ENCODE results near the gene CFH.

CFH gene

DNA sequence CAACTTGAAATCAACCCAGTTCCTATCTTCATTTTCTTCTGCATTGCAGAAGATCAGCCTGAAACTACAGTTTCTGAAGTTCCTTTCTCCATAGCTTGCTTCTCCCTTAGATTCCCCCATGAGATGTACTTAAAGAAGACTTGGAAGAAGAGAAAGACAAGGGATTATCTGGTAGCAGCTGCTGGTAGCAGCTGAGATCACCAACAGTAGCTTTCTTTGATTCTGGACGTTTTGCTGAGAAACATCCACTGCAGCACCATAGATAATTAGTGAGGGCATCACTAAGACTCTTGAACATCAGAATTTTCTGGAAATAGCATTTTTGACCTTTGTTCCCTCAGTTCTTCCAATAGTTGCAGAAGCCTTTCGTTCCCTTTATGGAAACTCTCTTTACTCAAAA, 122.3 kb downstream of the CFH start:
- H3K27ac ChIP-seq (ENCODE audit: low read depth, low read length): no peak overlapping the region
- H3K9ac ChIP-seq (ENCODE audit: low read length): no peak overlapping the region
- TF ChIP-seq EZH2phosphoT487 (conservative IDR thresholded peaks at IDR 0.05; ENCODE audit: low read length): no peak
- TF ChIP-seq, protein P1, sequence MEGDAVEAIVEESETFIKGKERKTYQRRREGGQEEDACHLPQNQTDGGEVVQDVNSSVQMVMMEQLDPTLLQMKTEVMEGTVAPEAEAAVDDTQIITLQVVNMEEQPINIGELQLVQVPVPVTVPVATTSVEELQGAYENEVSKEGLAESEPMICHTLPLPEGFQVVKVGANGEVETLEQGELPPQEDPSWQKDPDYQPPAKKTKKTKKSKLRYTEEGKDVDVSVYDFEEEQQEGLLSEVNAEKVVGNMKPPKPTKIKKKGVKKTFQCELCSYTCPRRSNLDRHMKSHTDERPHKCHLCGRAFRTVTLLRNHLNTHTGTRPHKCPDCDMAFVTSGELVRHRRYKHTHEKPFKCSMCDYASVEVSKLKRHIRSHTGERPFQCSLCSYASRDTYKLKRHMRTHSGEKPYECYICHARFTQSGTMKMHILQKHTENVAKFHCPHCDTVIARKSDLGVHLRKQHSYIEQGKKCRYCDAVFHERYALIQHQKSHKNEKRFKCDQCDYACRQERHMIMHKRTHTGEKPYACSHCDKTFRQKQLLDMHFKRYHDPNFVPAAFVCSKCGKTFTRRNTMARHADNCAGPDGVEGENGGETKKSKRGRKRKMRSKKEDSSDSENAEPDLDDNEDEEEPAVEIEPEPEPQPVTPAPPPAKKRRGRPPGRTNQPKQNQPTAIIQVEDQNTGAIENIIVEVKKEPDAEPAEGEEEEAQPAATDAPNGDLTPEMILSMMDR (IDR thresholded peaks at IDR 0.05; ENCODE audit: insufficient read depth, low read length, poor library complexity, severe bottlenecking): no peak
- no peaks in the 10 kb centered on the region for H4K20me1 ChIP-seq (ENCODE audit: low read depth, low read length)
- no peaks in the 10 kb centered on the region for H3F3A ChIP-seq (ENCODE audit: insufficient read depth)
- H2AFZ ChIP-seq (ENCODE audit: low read depth, low read length, severe bottlenecking): no peak overlapping the region
- H3K79me2 ChIP-seq (ENCODE audit: insufficient read depth, low read length): no peaks in the 10 kb centered on the region
- H3K4me3 ChIP-seq (ENCODE audit: insufficient read depth, low read length, poor library complexity, severe bottlenecking): no peak overlapping the region
- no peak overlapping the region for H3K4me2 ChIP-seq (ENCODE audit: low read depth, low read length, poor library complexity, severe bottlenecking)
- H3K27me3 ChIP-seq (ENCODE audit: low read length): no peaks in the 10 kb centered on the region
- no peaks in the 10 kb centered on the region for H3K36me3 ChIP-seq (ENCODE audit: low read length)
- no peaks in the 10 kb centered on the region for H3K9me3 ChIP-seq (ENCODE audit: insufficient read depth, low read length)
- no peaks in the 10 kb centered on the region for H3K9me2 ChIP-seq (replicated peaks; ENCODE audit: insufficient read depth, low read length)

- Histone ChIP-seq H3K27me3 (ENCODE audit: low read length) (no peaks in the 10 kb centered on the region), H3K36me3 (ENCODE audit: low read length) (no peaks in the 10 kb centered on the region), H3K4me2 (ENCODE audit: low read depth, low read length, poor library complexity, severe bottlenecking) (no peak within 1 kb of the TSS), H3K9me2 (replicated peaks; ENCODE audit: insufficient read depth, low read length) (no peaks in the 10 kb centered on the region), H3K79me2 (ENCODE audit: insufficient read depth, low read length) (no peaks in the 10 kb centered on the region), H3K9ac (ENCODE audit: low read length) (no peak within 1 kb of the TSS), H3K4me3 (ENCODE audit: insufficient read depth, low read length, poor library complexity, severe bottlenecking) (no peak within 1 kb of the TSS), H3K9me3 (ENCODE audit: insufficient read depth, low read length) (no peaks in the 10 kb centered on the region), H4K20me1 (ENCODE audit: low read depth, low read length) (no peaks in the 10 kb centered on the region), H3K27ac (ENCODE audit: low read depth, low read length) (no peak within 1 kb of the TSS), H2AFZ (ENCODE audit: low read depth, low read length, severe bottlenecking) (no peak within 1 kb of the TSS), H3F3A (ENCODE audit: insufficient read depth) (no peaks in the 10 kb centered on the region)
- TF ChIP-seq EZH2phosphoT487 (conservative IDR thresholded peaks at IDR 0.05; ENCODE audit: low read length): no peak
- TF ChIP-seq, protein P1 (IDR thresholded peaks at IDR 0.05; ENCODE audit: insufficient read depth, low read length, poor library complexity, severe bottlenecking): no peak
These were observed 122.8 kb downstream of the CFH start, which contains the start of gene CFHR3 for GRCh38 chr1:196774603-196775002. TSS of gene CFHR3 (plus strand) at chr1:196774840. CDS start at chr1:196774887, 47 bp downstream.

DNA sequence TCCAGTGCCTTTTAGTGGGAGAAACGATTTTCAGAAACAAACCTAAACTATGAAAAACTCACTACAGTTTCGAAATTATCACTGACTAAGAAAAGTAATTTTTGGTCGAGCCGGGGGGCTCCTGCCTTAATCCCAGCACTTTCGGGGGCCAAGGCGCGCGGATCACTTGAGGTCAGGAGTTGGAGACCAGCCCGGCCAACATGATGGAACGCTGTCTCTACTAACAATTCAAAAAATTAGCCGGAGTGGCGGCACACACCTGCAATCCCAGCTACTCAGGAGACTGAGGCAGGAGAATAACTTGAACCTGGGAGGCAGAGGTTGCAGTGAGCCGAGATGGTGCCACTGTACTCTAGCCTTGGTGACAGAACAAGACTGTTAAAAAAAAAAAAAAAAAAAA, 125.8 kb downstream of the CFH start:
- Histone ChIP-seq H3K36me3 (ENCODE audit: low read length) (no peaks in the 10 kb centered on the region), H2AFZ (ENCODE audit: low read depth, low read length, severe bottlenecking) (no peak overlapping the region), H3K9me3 (ENCODE audit: insufficient read depth, low read length) (no peaks in the 10 kb centered on the region), H3F3A (ENCODE audit: insufficient read depth) (no peaks in the 10 kb centered on the region), H3K79me2 (ENCODE audit: insufficient read depth, low read length) (no peaks in the 10 kb centered on the region), H4K20me1 (ENCODE audit: low read depth, low read length) (no peaks in the 10 kb centered on the region), H3K27me3 (ENCODE audit: low read length) (no peaks in the 10 kb centered on the region), H3K9ac (ENCODE audit: low read length) (no peak overlapping the region), H3K27ac (ENCODE audit: low read depth, low read length) (no peak overlapping the region), H3K9me2 (replicated peaks; ENCODE audit: insufficient read depth, low read length) (no peaks in the 10 kb centered on the region), H3K4me3 (ENCODE audit: insufficient read depth, low read length, poor library complexity, severe bottlenecking) (no peak overlapping the region), H3K4me2 (ENCODE audit: low read depth, low read length, poor library complexity, severe bottlenecking) (no peak overlapping the region)
- TF ChIP-seq, protein P1 (IDR thresholded peaks at IDR 0.05; ENCODE audit: insufficient read depth, low read length, poor library complexity, severe bottlenecking): no peak
